ENCODE results near the gene BHLHE40. TPM values are rescaled to one million over a fixed set of nuclear protein-coding genes. Genes with fewer than 3 reads are reported as not detected.
A peak's percentile ranks its signal among the peaks of the same experiment; 100 is the strongest.

The BHLHE40 gene
- total and polyA plus RNA-seq, 10 of the 15 experiments (the other 5 are each of a cell fraction or from before 2014, with no cell fraction given): 25.2 to 106 (median 51.4) TPM

DNA sequence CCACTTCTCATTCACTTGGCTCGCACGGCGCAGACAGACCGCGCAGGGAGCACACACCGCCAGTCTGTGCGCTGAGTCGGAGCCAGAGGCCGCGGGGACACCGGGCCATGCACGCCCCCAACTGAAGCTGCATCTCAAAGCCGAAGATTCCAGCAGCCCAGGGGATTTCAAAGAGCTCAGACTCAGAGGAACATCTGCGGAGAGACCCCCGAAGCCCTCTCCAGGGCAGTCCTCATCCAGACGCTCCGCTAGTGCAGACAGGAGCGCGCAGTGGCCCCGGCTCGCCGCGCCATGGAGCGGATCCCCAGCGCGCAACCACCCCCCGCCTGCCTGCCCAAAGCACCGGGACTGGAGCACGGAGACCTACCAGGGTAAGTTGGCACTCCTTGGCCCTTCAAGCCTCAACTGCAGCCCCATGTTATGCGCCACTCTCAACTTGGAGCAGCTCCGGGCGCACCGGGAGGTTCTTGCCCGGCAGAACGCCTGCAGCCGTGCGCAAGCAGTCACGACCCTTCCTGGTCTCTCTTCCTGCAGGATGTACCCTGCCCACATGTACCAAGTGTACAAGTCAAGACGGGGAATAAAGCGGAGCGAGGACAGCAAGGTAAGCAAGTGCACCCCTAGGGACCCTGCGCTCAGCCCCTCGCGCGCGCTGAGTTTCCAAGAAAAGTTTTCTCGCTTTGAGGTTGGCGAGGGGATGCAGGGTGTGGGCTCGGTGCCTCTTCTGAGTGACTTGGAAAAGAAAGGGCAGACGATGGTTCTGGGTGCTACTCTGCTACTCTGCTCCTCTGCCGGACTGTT lies at the start of gene BHLHE40 (continued):
- TF ChIP-seq LARP7 (IDR thresholded peaks at IDR 0.05) (peak; percentile 76; the same call in 1 of the 2 replicates), POU2F2 (IDR thresholded peaks at IDR 0.05; ENCODE audit: borderline replicate concordance, low read depth, low read length) (peak; percentile 60; the same call in 2 of the 3 replicates), POLR2AphosphoS5 (IDR thresholded peaks at IDR 0.05; ENCODE audit: low read length) (peak; percentile 87), RAD21 (IDR thresholded peaks at IDR 0.05; ENCODE audit: insufficient read depth, low read depth, low read length) (no peak), DPF2 (IDR thresholded peaks at IDR 0.05) (no peak), ZNF274 (IDR thresholded peaks at IDR 0.05; ENCODE audit: insufficient read depth, insufficient read length) (no peak), ZNF24 (IDR thresholded peaks at IDR 0.05) (no peak), SMAD5 (IDR thresholded peaks at IDR 0.05; ENCODE audit: low read depth) (peak; percentile 83), YBX1 (IDR thresholded peaks at IDR 0.05) (no peak), ZSCAN29 (IDR thresholded peaks at IDR 0.05) (no peak), TCF12 (IDR thresholded peaks at IDR 0.05; ENCODE audit: low read depth, low read length) (peak; percentile 9; the same call in 1 of the 2 replicates), POLR2AphosphoS2 (IDR thresholded peaks at IDR 0.05; ENCODE audit: low read depth, low read length) (peak; percentile 86; the same call in 1 of the 2 replicates), EGR1 (IDR thresholded peaks at IDR 0.05; ENCODE audit: borderline replicate concordance in 1 of 2, low read depth in 2 of 2, low read length in 2 of 2) (no peak), POLR2A (IDR thresholded peaks at IDR 0.05; ENCODE audit: low read depth, low read length) (peak; percentile 89), CHD1 (IDR thresholded peaks at IDR 0.05; ENCODE audit: low read depth, low read length) (0 out of 2 replicates have a peak, but pooled peaks have one; percentile 39), NFYA (IDR thresholded peaks at IDR 0.05; ENCODE audit: borderline replicate concordance, low read depth, low read length) (no peak), SIN3A (IDR thresholded peaks at IDR 0.05; ENCODE audit: low read depth, low read length) (peak; percentile 68)
- TF ChIP-seq, protein P1, sequence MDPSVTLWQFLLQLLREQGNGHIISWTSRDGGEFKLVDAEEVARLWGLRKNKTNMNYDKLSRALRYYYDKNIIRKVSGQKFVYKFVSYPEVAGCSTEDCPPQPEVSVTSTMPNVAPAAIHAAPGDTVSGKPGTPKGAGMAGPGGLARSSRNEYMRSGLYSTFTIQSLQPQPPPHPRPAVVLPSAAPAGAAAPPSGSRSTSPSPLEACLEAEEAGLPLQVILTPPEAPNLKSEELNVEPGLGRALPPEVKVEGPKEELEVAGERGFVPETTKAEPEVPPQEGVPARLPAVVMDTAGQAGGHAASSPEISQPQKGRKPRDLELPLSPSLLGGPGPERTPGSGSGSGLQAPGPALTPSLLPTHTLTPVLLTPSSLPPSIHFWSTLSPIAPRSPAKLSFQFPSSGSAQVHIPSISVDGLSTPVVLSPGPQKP (IDR thresholded peaks at IDR 0.05; ENCODE audit: low read depth, low read length): no peak
- TF ChIP-seq, protein P2, sequence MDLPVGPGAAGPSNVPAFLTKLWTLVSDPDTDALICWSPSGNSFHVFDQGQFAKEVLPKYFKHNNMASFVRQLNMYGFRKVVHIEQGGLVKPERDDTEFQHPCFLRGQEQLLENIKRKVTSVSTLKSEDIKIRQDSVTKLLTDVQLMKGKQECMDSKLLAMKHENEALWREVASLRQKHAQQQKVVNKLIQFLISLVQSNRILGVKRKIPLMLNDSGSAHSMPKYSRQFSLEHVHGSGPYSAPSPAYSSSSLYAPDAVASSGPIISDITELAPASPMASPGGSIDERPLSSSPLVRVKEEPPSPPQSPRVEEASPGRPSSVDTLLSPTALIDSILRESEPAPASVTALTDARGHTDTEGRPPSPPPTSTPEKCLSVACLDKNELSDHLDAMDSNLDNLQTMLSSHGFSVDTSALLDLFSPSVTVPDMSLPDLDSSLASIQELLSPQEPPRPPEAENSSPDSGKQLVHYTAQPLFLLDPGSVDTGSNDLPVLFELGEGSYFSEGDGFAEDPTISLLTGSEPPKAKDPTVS (IDR thresholded peaks at IDR 0.05; ENCODE audit: low read depth, low read length): no peak
- TF ChIP-seq, protein P3, sequence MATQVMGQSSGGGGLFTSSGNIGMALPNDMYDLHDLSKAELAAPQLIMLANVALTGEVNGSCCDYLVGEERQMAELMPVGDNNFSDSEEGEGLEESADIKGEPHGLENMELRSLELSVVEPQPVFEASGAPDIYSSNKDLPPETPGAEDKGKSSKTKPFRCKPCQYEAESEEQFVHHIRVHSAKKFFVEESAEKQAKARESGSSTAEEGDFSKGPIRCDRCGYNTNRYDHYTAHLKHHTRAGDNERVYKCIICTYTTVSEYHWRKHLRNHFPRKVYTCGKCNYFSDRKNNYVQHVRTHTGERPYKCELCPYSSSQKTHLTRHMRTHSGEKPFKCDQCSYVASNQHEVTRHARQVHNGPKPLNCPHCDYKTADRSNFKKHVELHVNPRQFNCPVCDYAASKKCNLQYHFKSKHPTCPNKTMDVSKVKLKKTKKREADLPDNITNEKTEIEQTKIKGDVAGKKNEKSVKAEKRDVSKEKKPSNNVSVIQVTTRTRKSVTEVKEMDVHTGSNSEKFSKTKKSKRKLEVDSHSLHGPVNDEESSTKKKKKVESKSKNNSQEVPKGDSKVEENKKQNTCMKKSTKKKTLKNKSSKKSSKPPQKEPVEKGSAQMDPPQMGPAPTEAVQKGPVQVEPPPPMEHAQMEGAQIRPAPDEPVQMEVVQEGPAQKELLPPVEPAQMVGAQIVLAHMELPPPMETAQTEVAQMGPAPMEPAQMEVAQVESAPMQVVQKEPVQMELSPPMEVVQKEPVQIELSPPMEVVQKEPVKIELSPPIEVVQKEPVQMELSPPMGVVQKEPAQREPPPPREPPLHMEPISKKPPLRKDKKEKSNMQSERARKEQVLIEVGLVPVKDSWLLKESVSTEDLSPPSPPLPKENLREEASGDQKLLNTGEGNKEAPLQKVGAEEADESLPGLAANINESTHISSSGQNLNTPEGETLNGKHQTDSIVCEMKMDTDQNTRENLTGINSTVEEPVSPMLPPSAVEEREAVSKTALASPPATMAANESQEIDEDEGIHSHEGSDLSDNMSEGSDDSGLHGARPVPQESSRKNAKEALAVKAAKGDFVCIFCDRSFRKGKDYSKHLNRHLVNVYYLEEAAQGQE (IDR thresholded peaks at IDR 0.05; ENCODE audit: low read depth, low read length): 0 out of 2 replicates have a peak, but pooled peaks have one; percentile 18
- TF ChIP-seq, protein P4, sequence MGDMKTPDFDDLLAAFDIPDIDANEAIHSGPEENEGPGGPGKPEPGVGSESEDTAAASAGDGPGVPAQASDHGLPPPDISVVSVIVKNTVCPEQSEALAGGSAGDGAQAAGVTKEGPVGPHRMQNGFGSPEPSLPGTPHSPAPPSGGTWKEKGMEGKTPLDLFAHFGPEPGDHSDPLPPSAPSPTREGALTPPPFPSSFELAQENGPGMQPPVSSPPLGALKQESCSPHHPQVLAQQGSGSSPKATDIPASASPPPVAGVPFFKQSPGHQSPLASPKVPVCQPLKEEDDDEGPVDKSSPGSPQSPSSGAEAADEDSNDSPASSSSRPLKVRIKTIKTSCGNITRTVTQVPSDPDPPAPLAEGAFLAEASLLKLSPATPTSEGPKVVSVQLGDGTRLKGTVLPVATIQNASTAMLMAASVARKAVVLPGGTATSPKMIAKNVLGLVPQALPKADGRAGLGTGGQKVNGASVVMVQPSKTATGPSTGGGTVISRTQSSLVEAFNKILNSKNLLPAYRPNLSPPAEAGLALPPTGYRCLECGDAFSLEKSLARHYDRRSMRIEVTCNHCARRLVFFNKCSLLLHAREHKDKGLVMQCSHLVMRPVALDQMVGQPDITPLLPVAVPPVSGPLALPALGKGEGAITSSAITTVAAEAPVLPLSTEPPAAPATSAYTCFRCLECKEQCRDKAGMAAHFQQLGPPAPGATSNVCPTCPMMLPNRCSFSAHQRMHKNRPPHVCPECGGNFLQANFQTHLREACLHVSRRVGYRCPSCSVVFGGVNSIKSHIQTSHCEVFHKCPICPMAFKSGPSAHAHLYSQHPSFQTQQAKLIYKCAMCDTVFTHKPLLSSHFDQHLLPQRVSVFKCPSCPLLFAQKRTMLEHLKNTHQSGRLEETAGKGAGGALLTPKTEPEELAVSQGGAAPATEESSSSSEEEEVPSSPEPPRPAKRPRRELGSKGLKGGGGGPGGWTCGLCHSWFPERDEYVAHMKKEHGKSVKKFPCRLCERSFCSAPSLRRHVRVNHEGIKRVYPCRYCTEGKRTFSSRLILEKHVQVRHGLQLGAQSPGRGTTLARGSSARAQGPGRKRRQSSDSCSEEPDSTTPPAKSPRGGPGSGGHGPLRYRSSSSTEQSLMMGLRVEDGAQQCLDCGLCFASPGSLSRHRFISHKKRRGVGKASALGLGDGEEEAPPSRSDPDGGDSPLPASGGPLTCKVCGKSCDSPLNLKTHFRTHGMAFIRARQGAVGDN (IDR thresholded peaks at IDR 0.05): peak; percentile 75

All from GM12878 (cell line).